K562 (cell line): Measurements from ENCODE around the gene RDH13. TPM values are rescaled to one million over a fixed set of nuclear protein-coding genes. Genes with fewer than 3 reads are reported as not detected.

Experiments
- ATAC-seq: fragments of 200-7000 bp; cut with Tn5 transposase; 3 replicates; pipeline ENCODE4 v1.9.1; 2020; ENCODE audit warnings: moderate library complexity
- BruUV-seq: library from RNA; stranded (reverse); fragments of 400-500 nt; replicated peaks from 2 replicates; lab custom pipeline; 2021; lab: Mats Ljungman, UMichigan
- CTCF ChIA-PET: fragments of 300-600 bp; formaldehyde crosslinking; extraction: SDS; loops from one replicate; lab custom pipeline; 2021; ENCODE audit warnings: low intra/inter-chr PET ratio; lab: Yijun Ruan, JAX
- POLR2A ChIA-PET: fragments of 300-600, 350-650 bp; sonication (Branson Sonifier 250); formaldehyde crosslinking; extraction: SDS; loops from one replicate; lab custom pipeline; 2021; ENCODE audit warnings: antibody characterized with exemption, inconsistent platforms; lab: Yijun Ruan, JAX
- DNase-seq, 4 experiments: peaks; one replicate each; pipeline versions ENCODE4 v3.0.0 to v3.0.0-alpha.2; 2011 to 2018; ENCODE audit warnings: low spot score in 3 of 4, mixed read lengths in 3 of 4; ENCODE audit errors: extremely low read depth in 1 of 4
- FAIRE-seq: peaks from 2 replicates; lab custom pipeline; 2011; peaks lifted over from hg19 to GRCh38; lab: Jason Lieb, UNC
- H2AFZ ChIP-seq: 2 replicates; pipeline ENCODE4 v1.6.0; 2011; ENCODE audit warnings: low read depth, low read length, control low read depth, inconsistent platforms
- H3K27ac ChIP-seq: fragments of 200-600 bp; 3 replicates; pipeline ENCODE4 v1.8.0; 2011; ENCODE audit warnings: low read depth, mild to moderate bottlenecking, control low read depth, inconsistent platforms, low read length, moderate library complexity, mixed read lengths; ENCODE audit errors: extremely low read depth
- H3K27me3 ChIP-seq, 2 experiments: fragments of 300-600 bp in 1 of 2; 2 replicates in 1 of 2; 3 replicates in 1 of 2; pipeline versions ENCODE4 v1.6.0 to v1.8.0; 2011; ENCODE audit warnings: inconsistent platforms in 2 of 2, low read length in 2 of 2, mild to moderate bottlenecking in 1 of 2, mixed read lengths in 1 of 2, moderate library complexity in 1 of 2; ENCODE audit not compliant: control insufficient read depth in 2 of 2, insufficient read depth in 2 of 2
- H3K36me3 ChIP-seq: fragments of 300-600 bp; 3 replicates; pipeline ENCODE4 v1.8.0; 2011; ENCODE audit warnings: mild to moderate bottlenecking, low read length, inconsistent platforms; ENCODE audit not compliant: control insufficient read depth, insufficient read depth
- H3K4me1 ChIP-seq, 2 experiments: fragments of 200-600 bp in 1 of 2; replicated peaks in 1 of 2; 2 replicates in 1 of 2; 3 replicates in 1 of 2; pipeline versions ENCODE4 v1.5.1 to v1.8.0; 2011; ENCODE audit warnings: inconsistent platforms in 2 of 2, low read length in 2 of 2, mild to moderate bottlenecking in 1 of 2, mixed read lengths in 1 of 2, moderate library complexity in 1 of 2; ENCODE audit not compliant: control insufficient read depth in 2 of 2, insufficient read depth in 2 of 2
- H3K4me2 ChIP-seq: 2 replicates; pipeline ENCODE4 v1.6.1; 2011; ENCODE audit warnings: low read length, control low read depth, inconsistent platforms, mixed read lengths; ENCODE audit not compliant: insufficient read depth
- H3K4me3 ChIP-seq: fragments of 200-600 bp; sonication (generic), shearing (Covaris generic); 2 replicates; pipeline ENCODE4 v1.5.1; 2016; ENCODE audit warnings: control low read depth, inconsistent platforms
- H3K79me2 ChIP-seq: fragments of 200-600 bp; 3 replicates; pipeline ENCODE4 v1.8.0; 2011; ENCODE audit warnings: low read length, inconsistent platforms; ENCODE audit not compliant: control insufficient read depth, insufficient read depth
- H3K9ac ChIP-seq, 2 experiments: 2 replicates each; pipeline versions ENCODE4 v1.6.0 to v1.6.1; 2011; ENCODE audit warnings: low read depth in 2 of 2, low read length in 2 of 2, control low read depth in 1 of 2, inconsistent platforms in 1 of 2, mild to moderate bottlenecking in 1 of 2, mixed read lengths in 1 of 2; ENCODE audit not compliant: insufficient read depth in 1 of 2
- H3K9me1 ChIP-seq: one replicate; pipeline ENCODE4 v1.6.0; 2011; ENCODE audit warnings: inconsistent platforms, mild to moderate bottlenecking, low read length, moderate library complexity; ENCODE audit not compliant: control insufficient read depth, insufficient read depth
- H3K9me3 ChIP-seq: replicated peaks from 2 replicates; pipeline ENCODE4 v1.5.1; 2011; ENCODE audit warnings: low read depth, low read length, inconsistent platforms; ENCODE audit not compliant: control insufficient read depth, insufficient read depth
- H4K20me1 ChIP-seq: replicated peaks from 2 replicates; pipeline ENCODE4 v1.6.1; 2011; ENCODE audit warnings: low read length, inconsistent platforms, mixed read lengths; ENCODE audit not compliant: control insufficient read depth, insufficient read depth
- HEY1 ChIP-seq: fragments of 250-450 bp; sonication (Bioruptor Pico); IDR thresholded peaks from 2 replicates; pipeline ENCODE4 v1.5.0; 2020; ENCODE audit warnings: mild to moderate bottlenecking, moderate library complexity, borderline replicate concordance
- LCOR ChIP-seq: sonication (generic); formaldehyde crosslinking; IDR thresholded peaks from 2 replicates; pipeline ENCODE4 v1.8.0; 2022; ENCODE audit warnings: mild to moderate bottlenecking, missing genetic modification reagents
- NFATC3 ChIP-seq: fragments of 450-650 bp; IDR thresholded peaks from 2 replicates; pipeline ENCODE4 v1.6.1; 2017; ENCODE audit warnings: mild to moderate bottlenecking
- POLR2A ChIP-seq: fragments of 450-650 bp; conservative IDR thresholded peaks from 2 replicates; pipeline ENCODE4 v1.6.1; 2016
- POLR2AphosphoS2 ChIP-seq: IDR thresholded peaks from 2 replicates; pipeline ENCODE4 v1.6.1; 2012; ENCODE audit warnings: low read length, improper control_type of control experiment
- POLR2G ChIP-seq: fragments of 200-400 bp; formaldehyde crosslinking; IDR thresholded peaks from 2 replicates; pipeline ENCODE4 v1.6.1; 2017; ENCODE audit warnings: low read depth, mild to moderate bottlenecking, antibody characterized with exemption, low read length, moderate library complexity
- RBFOX2 ChIP-seq: fragments of 200-400 bp; formaldehyde crosslinking; IDR thresholded peaks from 2 replicates; pipeline ENCODE4 v1.6.1; 2017; ENCODE audit warnings: low read depth, mild to moderate bottlenecking, low read length, moderate library complexity
- RBM22 ChIP-seq: fragments of 200-400 bp; formaldehyde crosslinking; IDR thresholded peaks from 2 replicates; pipeline ENCODE4 v1.6.1; 2018; ENCODE audit warnings: low read length, low read depth; ENCODE audit not compliant: poor library complexity, severe bottlenecking
- SIRT6 ChIP-seq: IDR thresholded peaks from one replicate; pipeline ENCODE4 v1.6.1; 2012; ENCODE audit warnings: low read depth, mild to moderate bottlenecking, control low read depth, inconsistent platforms, low read length, moderate library complexity
- SUPT5H ChIP-seq: fragments of 450-650 bp; IDR thresholded peaks from 2 replicates; pipeline ENCODE4 v1.6.1; 2016
- TEAD2 ChIP-seq: fragments of 450-650 bp; IDR thresholded peaks from 2 replicates; pipeline ENCODE4 v1.6.1; 2016; ENCODE audit warnings: missing genetic modification characterization, control low read depth, missing compliant biosample characterization
- TFAM ChIP-seq: fragments of 250-450 bp; sonication (Bioruptor Pico); conservative IDR thresholded peaks from 2 replicates; pipeline ENCODE4 v1.5.0; 2021; ENCODE audit warnings: mild to moderate bottlenecking, moderate library complexity
- ZBTB33 ChIP-seq: sonication (generic); formaldehyde crosslinking; IDR thresholded peaks from 2 replicates; pipeline ENCODE4 v1.8.1; 2023; ENCODE audit warnings: mild to moderate bottlenecking, missing genetic modification reagents
- ZFP36 ChIP-seq: fragments of 150-350 bp; IDR thresholded peaks from 2 replicates; pipeline ENCODE4 v1.6.1; 2018; ENCODE audit warnings: low read length, low read depth; ENCODE audit not compliant: partially characterized antibody
- ZKSCAN1 ChIP-seq: fragments of 150-350 bp; IDR thresholded peaks from 2 replicates; pipeline ENCODE4 v1.6.1; 2016; ENCODE audit warnings: low read depth, low read length
- ZNF408 ChIP-seq: fragments of 250-450 bp; sonication (Bioruptor Pico); IDR thresholded peaks from 2 replicates; pipeline ENCODE4 v1.4.0; 2020; ENCODE audit warnings: low read depth, mild to moderate bottlenecking, moderate library complexity
- ZNF655 ChIP-seq: fragments of 250-450 bp; sonication (Bioruptor Pico); IDR thresholded peaks from 2 replicates; pipeline ENCODE4 v1.5.0; 2021
- WGBS: fragments of 100-300 bp; shearing (Covaris generic); methylation state at CpG from one replicate; pipeline ENCODE4 v1.1.6; 2016; ENCODE audit warnings: low coverage, mixed read lengths; ENCODE audit not compliant: insufficient coverage; ENCODE audit errors: missing lambda C conversion rate; 5-methylcytosine and 5-hydroxymethylcytosine counted together
- in situ Hi-C: fragments of 300-500 bp; cut with MboI; formaldehyde crosslinking; loops from 4 replicates; pipeline ENCODE4 v1.15.0; 2018; ENCODE audit warnings: inconsistent platforms, mixed read lengths
- intact Hi-C: fragments of 100-400 bp; cut with micrococcal nuclease; formaldehyde crosslinking; loops from 2 replicates; pipeline ENCODE4 v1.14.2; 2022
- polyA plus RNA-seq, 8 experiments: library from polyadenylated mRNA; depleted of rRNA in 4 of 8; stranded (reverse) in 5 of 8; unstranded in 3 of 8; fragments of >200 nt; fragmentation: Nextera tagmentation in 2 of 8; fragmentation: Illumina TruSeq in 1 of 8; extraction: Ambion mirVana in 2 of 8; extraction: Trizol in 1 of 8; gene quantifications; 2 replicates each; pipeline versions ENCODE4 v1.2.1 to v1.2.3, GENCODE V29; 2011 to 2014; ENCODE audit warnings: inconsistent platforms in 1 of 8, missing spikeins in 1 of 8
- total RNA-seq, 7 experiments: library from RNA; depleted of rRNA in 6 of 7; stranded (reverse); fragments of >200 nt in 6 of 7; fragmentation: Illumina TruSeq in 2 of 7; extraction: Trizol in 2 of 7; gene quantifications; 2 replicates each; pipeline versions ENCODE4 v1.2.1 to v1.2.3, GENCODE V29; 2011 to 2021; ENCODE audit warnings: low replicate concordance in 1 of 7

The RDH13 gene
- total and polyA plus RNA-seq, 9 of the 15 experiments (the other 6 are each of a cell fraction or from before 2014, with no cell fraction given), result 7.5 to 70.3 (median 39.5) TPM

- in situ Hi-C loops, result no loop called here
- no TSS peak for BruUV-seq
- peaks cover 86% of the 10 kb centered on the region for H3K36me3 ChIP-seq
- H3K9me3 ChIP-seq, result no peaks in the 10 kb centered on the region
- H3K4me3 ChIP-seq, result no peak overlapping the region
- ChIA-PET CTCF (no interaction called here), POLR2A (interaction anchor here (1.2 kb wide), 1 partner anchor 10 kb away, joined by 4 read pairs; no protein-coding TSS in a partner anchor)
- WGBS, result 96% methylated on average over 23 of the region's 30 CpGs
- DNase-seq (no peak), FAIRE-seq (no peak)
- no peaks in the 10 kb centered on the region for H3K9me1 ChIP-seq
- H3K27me3 ChIP-seq, result no peaks in the 10 kb centered on the region
- H3K4me1 ChIP-seq, result peaks cover 25 to 44% of the 10 kb centered on the region in 2 experiments
- intact Hi-C loops, result loop anchor here (10.0 kb wide), 1 partner anchor 160 kb away; no protein-coding TSS in a partner anchor
- H3K79me2 ChIP-seq, result peaks cover 32% of the 10 kb centered on the region
- TF ChIP-seq ZFP36, result peak; percentile 82
- TF ChIP-seq ZBTB33, result 0 out of 2 replicates have a peak, but pooled peaks have one; percentile 14
- no peak for TF ChIP-seq POLR2AphosphoS2
- no peak for TF ChIP-seq ZKSCAN1
- TF ChIP-seq TEAD2 (tag), result no peak
- TF ChIP-seq POLR2G, result peak; percentile 83
- TF ChIP-seq RBM22, result peak; percentile 95
- no peak for TF ChIP-seq NFATC3
- peak; percentile 41 for TF ChIP-seq SUPT5H
- no peak for TF ChIP-seq TFAM (CRISPR knock-in tag)
- TF ChIP-seq ZNF655 (CRISPR knock-in tag), result no peak
- TF ChIP-seq HEY1 (CRISPR knock-in tag), result no peak
- TF ChIP-seq RBFOX2, result peak; percentile 61
- TF ChIP-seq SIRT6, result peak; percentile 31
- no peak for TF ChIP-seq LCOR (CRISPR knock-in tag)
- peak; percentile 29 for TF ChIP-seq POLR2A
- TF ChIP-seq ZNF408, result no peak
- TF ChIP-seq, all 486 proteins: peak for 8
- Histone ChIP-seq H2AFZ (no peak overlapping the region), H3K27ac (no peak overlapping the region; the same call in 2 of the 3 replicates), H4K20me1 (peaks cover 10% of the 10 kb centered on the region; the same call in 1 of the 2 replicates), H3K4me2 (no peak overlapping the region), H3K9ac (no peak overlapping the region; a peak in 1 of 4 replicates)
- no peak for ATAC-seq
Observed at GRCh38 chr19:55044771-55045716, 17.9 kb downstream of the RDH13 start.
